ENCODE data around the gene RNF223. TPM values are rescaled to one million over a fixed set of nuclear protein-coding genes. Genes with fewer than 3 reads are reported as not detected.

The RNF223 gene
- total RNA-seq, 1 experiment from 2014 or later: not detected

GRCh38 chr1:1054099-1054700 is 19.9 kb downstream of the RNF223 start:
- ChIA-PET CTCF (no interaction called here), POLR2A (no interaction called here)
- Mint-ChIP-seq H3K27ac (no peak overlapping the region), H3K4me3 (no peak overlapping the region), H3K4me1 (peaks cover 3% of the 10 kb centered on the region; the same call in 1 of the 2 replicates), H3K36me3 (peaks cover 17% of the 10 kb centered on the region), H3K27me3 (ENCODE audit: low read depth) (peaks cover 23% of the 10 kb centered on the region), H3K9me3 (peaks cover 6% of the 10 kb centered on the region)
- DNase-seq (ENCODE audit: low spot score): no peak
- no peak for ATAC-seq
- TF ChIP-seq ZNF396 (CRISPR knock-in tag; IDR thresholded peaks at IDR 0.05; ENCODE audit: borderline replicate concordance) (no peak), CTCF (IDR thresholded peaks at IDR 0.05) (no peak), FOXJ3 (CRISPR knock-in tag; IDR thresholded peaks at IDR 0.05; ENCODE audit: borderline replicate concordance) (no peak)

- peaks cover 17% of the 10 kb centered on the region for H3K36me3 Mint-ChIP-seq
- POLR2A ChIA-PET: no interaction called here
Measured at GRCh38 chr1:1053682-1054081, 20.4 kb downstream of the RNF223 start.

More at GRCh38 chr1:1053682-1054081, 20.4 kb downstream of the RNF223 start:
- no peak overlapping the region for H3K27ac Mint-ChIP-seq
- TF ChIP-seq FOXP1 (CRISPR knock-in tag; IDR thresholded peaks at IDR 0.05; ENCODE audit: borderline replicate concordance): no peak
- TF ChIP-seq ARID4B (CRISPR knock-in tag; IDR thresholded peaks at IDR 0.05; ENCODE audit: borderline replicate concordance): no peak
- TF ChIP-seq E2F4 (CRISPR knock-in tag; IDR thresholded peaks at IDR 0.05; ENCODE audit: borderline replicate concordance, low read depth): no peak
- no peak for TF ChIP-seq RORB (CRISPR knock-in tag; IDR thresholded peaks at IDR 0.05)
- TF ChIP-seq ZNF532 (CRISPR knock-in tag; IDR thresholded peaks at IDR 0.05; ENCODE audit: borderline replicate concordance): no peak
- TF ChIP-seq USF1 (CRISPR knock-in tag; IDR thresholded peaks at IDR 0.05): no peak
- TF ChIP-seq TEAD4 (CRISPR knock-in tag; IDR thresholded peaks at IDR 0.05): no peak
- no peak for TF ChIP-seq ZNF263 (CRISPR knock-in tag; IDR thresholded peaks at IDR 0.05; ENCODE audit: low read depth)
- TF ChIP-seq TEAD1 (CRISPR knock-in tag; IDR thresholded peaks at IDR 0.05): no peak
- no peak for TF ChIP-seq OVOL2 (CRISPR knock-in tag; IDR thresholded peaks at IDR 0.05; ENCODE audit: borderline replicate concordance)
- TF ChIP-seq ERG (CRISPR knock-in tag; IDR thresholded peaks at IDR 0.05): no peak
- no peak for TF ChIP-seq SP1 (CRISPR knock-in tag; conservative IDR thresholded peaks at IDR 0.05)
- no peak for TF ChIP-seq MLX (CRISPR knock-in tag; IDR thresholded peaks at IDR 0.05)
- no peak for TF ChIP-seq RELA (CRISPR knock-in tag; IDR thresholded peaks at IDR 0.05; ENCODE audit: borderline replicate concordance)
- H3K27me3 Mint-ChIP-seq (ENCODE audit: low read depth): peaks cover 19% of the 10 kb centered on the region
- CTCF ChIA-PET: no interaction called here
- H3K4me1 Mint-ChIP-seq: peaks cover 3% of the 10 kb centered on the region; the same call in 1 of the 2 replicates
- DNase-seq (ENCODE audit: low spot score) (no peak), ATAC-seq (no peak)
- H3K9me3 Mint-ChIP-seq: peaks cover 6% of the 10 kb centered on the region
- H3K4me3 Mint-ChIP-seq: no peak overlapping the region
